ELF-1 (cell line): Measurements from ENCODE around the gene CFB.

Experiments
- DNase-seq: peaks from one replicate; pipeline ENCODE4 v3.0.0-alpha.2; 2016; ENCODE audit warnings: low read depth, low spot score

Gene CFB

GRCh38 chr6:31948306-31948705 is 2.4 kb downstream of the CFB start:
- DNase-seq: no peak

DNA sequence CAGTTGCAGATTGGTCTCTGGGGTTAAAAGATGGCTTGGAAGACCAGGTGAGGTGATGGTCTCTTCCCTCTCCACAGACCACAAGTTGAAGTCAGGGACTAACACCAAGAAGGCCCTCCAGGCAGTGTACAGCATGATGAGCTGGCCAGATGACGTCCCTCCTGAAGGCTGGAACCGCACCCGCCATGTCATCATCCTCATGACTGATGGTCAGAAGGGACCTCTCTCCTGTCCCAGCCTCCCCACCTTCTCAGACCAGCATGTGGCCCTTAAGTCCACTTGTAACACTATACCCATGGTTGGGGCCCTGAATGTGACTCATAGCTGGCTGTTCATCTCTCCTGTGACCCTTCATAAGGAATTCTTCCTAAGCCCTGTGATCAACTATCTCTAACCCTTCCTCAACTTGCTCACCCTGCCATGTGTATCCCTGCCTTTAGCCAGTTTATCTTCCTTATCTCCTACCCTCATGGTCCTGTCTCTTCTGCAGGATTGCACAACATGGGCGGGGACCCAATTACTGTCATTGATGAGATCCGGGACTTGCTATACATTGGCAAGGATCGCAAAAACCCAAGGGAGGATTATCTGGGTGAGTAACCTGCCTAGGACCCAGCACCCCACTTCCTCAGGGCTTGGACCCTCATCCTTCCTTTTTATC is 3.0 kb downstream of the CFB start:
- DNase-seq: no peak

GRCh38 chr6:31949926-31950548 is 4.1 kb downstream of the CFB start:
- DNase-seq: no peak

DNA sequence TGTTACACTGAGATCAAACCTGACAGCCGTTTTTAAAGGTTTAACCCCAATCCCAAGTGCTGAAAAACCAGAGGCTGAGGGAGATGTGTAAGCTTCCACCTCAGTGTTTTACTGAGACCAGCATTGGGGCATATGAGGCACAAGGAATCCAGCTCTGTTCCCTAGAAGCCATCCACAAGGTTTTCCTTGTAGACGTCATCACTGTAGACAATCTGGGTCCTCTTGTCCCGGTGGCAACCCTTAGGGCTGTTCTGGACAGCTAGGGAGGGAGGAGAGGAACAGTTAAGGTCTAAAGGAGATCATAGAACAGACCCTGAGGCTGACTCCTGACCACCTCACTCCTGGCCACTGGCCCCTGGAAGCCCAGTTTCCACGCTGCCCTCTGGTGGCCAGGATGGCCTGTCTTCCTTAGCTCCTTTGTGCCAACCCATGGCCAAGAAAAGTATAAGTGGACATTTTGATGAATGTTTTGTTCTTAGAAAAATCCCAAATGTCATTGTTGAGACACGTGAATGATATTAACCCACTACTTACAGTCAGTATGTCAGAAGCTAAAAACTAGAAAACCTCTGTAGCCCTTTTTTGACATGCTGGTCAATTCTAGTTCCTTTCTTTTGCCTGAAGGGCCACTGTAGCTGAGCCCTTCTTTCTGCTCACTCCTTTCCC is 6.4 kb downstream of the CFB start:
- peak; percentile 71 for DNase-seq

GRCh38 chr6:31952890-31953289 is 7.0 kb downstream of the CFB start:
- DNase-seq: no peak

GRCh38 chr6:31954511-31954910 is 8.6 kb downstream of the CFB start:
- no peak for DNase-seq

DNA sequence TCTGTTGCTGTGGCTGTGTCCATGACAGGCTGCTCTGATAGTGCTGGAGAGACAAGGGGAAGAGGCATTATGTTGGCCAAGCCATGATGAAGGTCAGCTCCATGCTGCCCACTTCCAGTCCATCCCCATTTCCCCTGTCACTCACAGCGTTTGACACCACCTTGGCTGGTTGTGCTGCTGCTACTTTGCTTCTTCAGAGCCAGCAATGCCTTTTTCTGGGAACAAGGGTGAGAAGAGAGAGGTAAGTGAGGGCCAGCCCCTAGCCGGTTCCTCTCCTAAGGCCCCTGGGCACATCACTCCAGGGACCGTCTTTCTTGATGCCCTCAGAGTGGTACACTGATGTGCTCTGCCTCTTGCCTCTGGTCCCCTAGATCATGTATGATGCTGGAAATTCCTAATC is 10.9 kb downstream of the CFB start:
- no peak for DNase-seq

GRCh38 chr6:31958412-31958740 is 12.5 kb downstream of the CFB start:
- DNase-seq: no peak

DNA sequence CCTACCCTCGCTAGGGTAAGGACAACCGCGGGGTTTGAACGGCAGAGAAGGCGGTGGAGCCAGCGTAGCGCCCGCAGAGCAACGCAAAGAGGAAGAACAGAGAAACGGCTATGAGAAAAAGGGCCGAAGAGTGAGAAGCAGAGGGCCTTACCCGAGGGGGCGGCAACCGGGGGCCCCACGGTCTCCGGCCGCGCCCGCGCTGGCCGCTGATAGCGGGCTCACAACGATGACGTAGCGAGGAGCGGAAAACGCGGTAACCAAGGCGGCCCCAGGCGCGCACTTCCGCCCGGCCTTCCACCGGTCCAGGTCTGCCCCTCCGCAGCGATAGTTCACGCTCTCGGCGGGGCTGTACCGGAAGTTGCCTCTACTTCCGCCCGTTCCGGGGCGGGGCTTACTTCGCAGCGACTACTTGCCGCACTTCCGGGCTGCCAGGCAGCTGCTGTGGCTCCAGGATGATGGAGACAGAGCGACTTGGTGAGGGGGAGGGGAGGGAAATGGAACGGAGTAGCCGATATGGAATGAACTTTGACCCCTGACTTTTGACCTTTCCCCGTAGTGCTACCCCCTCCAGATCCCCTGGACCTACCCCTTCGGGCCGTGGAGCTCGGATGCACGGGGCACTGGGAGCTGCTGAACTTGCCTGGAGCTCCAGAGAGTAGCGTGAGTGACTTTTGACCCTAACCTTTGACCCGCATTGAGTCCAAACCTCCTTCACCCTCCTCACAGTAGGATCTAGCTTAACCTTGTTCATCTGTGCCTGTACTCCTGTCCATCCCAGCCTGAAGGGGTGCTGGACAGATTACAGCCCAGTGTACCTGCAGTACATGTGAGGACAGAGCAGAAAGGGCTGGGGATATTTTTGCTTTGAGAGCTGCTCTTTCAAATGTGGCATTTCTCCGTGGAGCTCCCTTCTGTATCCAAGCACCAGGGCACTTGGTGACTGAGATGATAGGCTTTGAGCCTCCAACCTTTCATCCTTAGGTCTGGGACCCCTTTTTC is 13.1 kb downstream of the CFB start, which contains the start of the genes NELFE and SKIC2:
NELFE (minus strand) TSS at position 231 of the 999 bp plus-strand sequence. CDS start 525 bp downstream, outside the sequence.
SKIC2 (plus strand) TSS at position 435 of the 999 bp plus-strand sequence; CDS start at position 453, 18 bp downstream.
- DNase-seq: peak; percentile 99

- DNase-seq: no peak
These were observed 15.7 kb downstream of the CFB start for GRCh38 chr6:31961616-31962015.

DNA sequence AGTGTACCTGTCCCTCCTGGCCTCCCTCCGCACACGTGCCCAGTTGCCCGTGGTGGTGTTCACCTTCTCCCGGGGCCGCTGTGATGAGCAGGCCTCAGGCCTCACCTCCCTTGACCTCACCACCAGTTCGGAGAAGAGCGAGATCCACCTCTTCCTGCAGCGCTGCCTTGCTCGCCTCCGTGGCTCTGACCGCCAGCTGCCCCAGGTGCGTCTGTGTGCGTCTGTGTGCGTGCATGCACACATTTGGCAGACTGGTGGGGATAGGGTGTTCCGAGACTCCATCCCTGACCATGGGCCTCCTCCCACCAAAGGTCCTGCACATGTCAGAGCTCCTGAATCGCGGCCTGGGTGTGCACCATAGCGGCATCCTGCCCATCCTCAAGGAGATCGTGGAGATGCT is 18.0 kb downstream of the CFB start:
- no peak for DNase-seq

- no peak for DNase-seq
These were observed 19.8 kb downstream of the CFB start for GRCh38 chr6:31965700-31966099.

DNA sequence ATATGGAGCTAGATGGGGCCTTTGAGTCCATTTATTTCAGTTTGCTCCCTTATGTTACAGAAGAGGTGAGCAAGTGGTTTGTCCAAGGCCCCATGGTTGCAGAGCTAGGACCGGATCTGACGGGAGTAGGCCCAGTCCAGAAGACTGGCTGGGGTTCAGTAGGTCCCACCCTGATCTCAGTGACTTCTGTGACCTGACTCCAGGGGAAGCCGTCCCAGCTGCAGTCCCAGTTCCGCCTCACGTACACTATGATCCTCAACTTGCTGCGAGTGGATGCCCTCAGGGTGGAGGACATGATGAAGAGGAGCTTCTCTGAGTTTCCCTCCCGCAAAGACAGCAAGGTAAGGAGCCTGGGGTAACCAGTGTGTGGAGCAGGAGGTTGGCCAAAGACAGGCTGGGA is 20.6 kb downstream of the CFB start:
- DNase-seq: no peak

DNA sequence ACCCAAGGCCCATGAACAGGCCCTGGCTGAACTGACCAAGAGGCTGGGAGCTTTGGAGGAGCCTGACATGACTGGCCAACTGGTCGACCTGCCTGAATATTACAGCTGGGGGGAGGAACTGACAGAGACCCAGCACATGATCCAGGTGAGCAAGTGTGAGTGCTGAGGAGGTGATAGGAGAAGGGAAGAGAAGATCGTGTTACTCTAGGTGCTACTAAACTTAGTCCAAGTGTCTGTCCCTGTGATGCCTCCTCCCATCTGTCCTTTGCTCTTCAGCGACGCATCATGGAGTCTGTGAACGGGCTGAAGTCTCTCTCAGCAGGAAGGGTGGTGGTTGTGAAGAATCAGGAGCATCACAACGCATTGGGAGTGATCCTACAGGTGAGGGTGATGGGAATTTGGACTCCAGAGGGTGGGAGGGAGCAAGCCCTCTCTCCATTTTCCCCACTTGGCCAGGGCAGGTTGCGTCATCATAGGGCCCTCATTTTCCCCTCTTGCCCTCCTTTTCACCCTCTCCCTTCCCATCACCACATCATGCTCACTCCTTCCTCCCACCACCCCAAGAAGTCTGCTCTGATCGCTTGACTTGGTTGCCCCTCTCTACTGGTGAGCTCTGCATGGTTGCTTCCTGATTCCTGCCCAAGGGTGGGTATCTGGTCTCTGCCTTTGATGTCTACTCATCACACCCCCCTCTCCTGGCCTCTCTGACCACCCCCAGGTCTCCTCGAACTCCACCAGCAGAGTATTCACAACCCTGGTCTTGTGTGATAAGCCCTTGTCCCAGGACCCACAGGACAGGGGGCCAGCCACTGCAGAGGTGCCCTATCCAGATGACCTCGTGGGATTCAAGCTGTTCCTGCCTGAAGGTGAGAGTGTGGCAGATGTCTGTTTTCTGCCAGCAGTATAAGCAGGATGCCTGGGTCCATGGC is 21.4 kb downstream of the CFB start:
- no peak for DNase-seq

DNA sequence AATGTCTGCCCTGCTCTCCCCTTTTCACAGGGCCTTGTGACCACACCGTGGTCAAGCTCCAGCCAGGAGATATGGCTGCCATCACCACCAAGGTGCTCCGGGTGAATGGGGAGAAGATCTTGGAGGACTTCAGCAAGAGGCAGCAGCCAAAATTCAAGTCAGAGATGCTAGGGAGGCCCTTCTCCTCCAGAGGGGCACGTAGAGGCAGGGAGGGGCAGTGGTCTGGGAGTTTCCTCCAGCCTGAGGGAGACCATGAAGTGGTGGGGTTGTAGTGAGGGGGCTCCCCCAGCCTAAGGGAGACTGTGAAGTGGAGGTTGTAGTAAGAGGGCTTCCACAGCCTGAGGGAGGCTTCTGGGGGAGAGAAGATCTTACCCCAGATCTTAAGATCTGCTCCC is 22.0 kb downstream of the CFB start:
- DNase-seq: no peak

- DNase-seq: no peak
These were observed 22.4 kb downstream of the CFB start for GRCh38 chr6:31968326-31968725.

- no peak for DNase-seq
These were observed 23.2 kb downstream of the CFB start for GRCh38 chr6:31968791-31969711.

DNA sequence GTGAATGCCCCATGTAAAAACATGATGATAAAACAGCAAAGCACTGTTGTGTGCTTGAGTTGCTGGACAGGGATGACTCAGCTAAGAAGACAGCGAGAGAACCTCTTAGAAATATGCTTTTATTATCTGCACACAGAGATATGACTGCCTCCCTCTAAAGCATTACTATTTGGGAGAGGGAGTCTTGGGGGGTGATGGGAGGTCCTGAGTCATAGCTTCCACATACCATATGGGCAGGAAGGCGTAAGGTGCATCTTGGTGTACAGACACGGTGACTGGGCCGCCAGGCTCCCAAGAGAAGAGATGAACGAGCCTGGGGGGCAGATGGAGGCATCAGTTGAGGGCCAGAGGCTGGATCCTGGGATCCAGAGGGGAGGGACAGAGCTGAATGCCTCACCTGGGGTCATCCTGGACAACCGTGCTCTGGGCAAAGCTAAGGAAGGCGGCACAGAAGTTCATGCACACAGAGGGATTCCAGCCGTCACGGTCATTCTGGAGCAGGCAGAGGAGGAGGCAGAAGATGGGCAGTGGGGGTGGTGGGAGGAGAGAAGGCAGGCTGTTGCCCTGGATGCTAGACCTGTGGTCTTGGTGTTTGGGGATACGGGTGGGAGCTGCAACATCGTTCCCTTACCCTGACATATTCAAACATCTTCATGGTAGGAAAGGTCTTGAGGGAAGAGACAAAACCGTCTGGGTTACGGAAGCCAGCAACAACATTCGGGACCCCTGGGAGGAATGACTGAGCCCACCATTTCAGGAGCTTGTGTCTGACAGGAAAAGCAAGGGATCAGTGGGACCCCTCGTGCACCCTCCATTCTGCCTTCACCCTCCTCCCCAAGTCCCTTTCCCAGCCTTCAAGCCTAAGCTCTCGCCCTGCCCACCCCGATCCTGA is 24.1 kb downstream of the CFB start:
- DNase-seq: no peak
